BLaER1 (cell line): Measurements from ENCODE around the gene MTMR12.
"Not testable (repeated sequence)": the region's sequence is repeated elsewhere in the genome, so short reads cannot be mapped to it uniquely, and the experiment has no call there.

Source experiments
- H3K27ac ChIP-seq: shearing (Covaris generic); formaldehyde crosslinking; 2 replicates; pipeline ENCODE4 v1.8.1; 2022
- H3K27me3 ChIP-seq: shearing (Covaris generic); formaldehyde crosslinking; 2 replicates; pipeline ENCODE4 v1.8.1; 2022
- H3K36me3 ChIP-seq: shearing (Covaris generic); formaldehyde crosslinking; 2 replicates; pipeline ENCODE4 v1.8.1; 2022
- H3K4me1 ChIP-seq: shearing (Covaris generic); formaldehyde crosslinking; 2 replicates; pipeline ENCODE4 v1.8.1; 2022
- H3K4me2 ChIP-seq: shearing (Covaris generic); formaldehyde crosslinking; 2 replicates; pipeline ENCODE4 v1.8.1; 2022
- H3K4me3 ChIP-seq: shearing (Covaris generic); formaldehyde crosslinking; 2 replicates; pipeline ENCODE4 v1.8.1; 2022
- H3K9ac ChIP-seq: shearing (Covaris generic); formaldehyde crosslinking; 2 replicates; pipeline ENCODE4 v1.8.1; 2022
- H3K9me3 ChIP-seq: shearing (Covaris generic); formaldehyde crosslinking; 2 replicates; pipeline ENCODE4 v1.8.1; 2022
- H4K20me1 ChIP-seq: shearing (Covaris generic); formaldehyde crosslinking; 2 replicates; pipeline ENCODE4 v1.8.1; 2022
- Cebpa-rat ChIP-seq: shearing (Covaris generic); IDR thresholded peaks from 2 replicates; pipeline ENCODE4 v1.8.1; 2022

Gene MTMR12

GRCh38 chr5:32285510-32286138, 27.1 kb downstream of the MTMR12 start:
- Histone ChIP-seq H3K4me3 (no peak overlapping the region), H3K27me3 (no peaks in the 10 kb centered on the region), H4K20me1 (peaks cover 78% of the 10 kb centered on the region), H3K4me1 (peaks cover 11% of the 10 kb centered on the region), H3K4me2 (no peak overlapping the region), H3K27ac (no peak overlapping the region), H3K36me3 (peaks cover 58% of the 10 kb centered on the region), H3K9ac (no peak overlapping the region), H3K9me3 (peaks cover 5% of the 10 kb centered on the region; the same call in 1 of the 2 replicates)
- no peak for TF ChIP-seq Cebpa-rat

GRCh38 chr5:32283539-32284377, 29.0 kb downstream of the MTMR12 start:
- H4K20me1 ChIP-seq, result peaks cover 60% of the 10 kb centered on the region
- no peak overlapping the region for H3K9ac ChIP-seq
- peaks cover 49% of the 10 kb centered on the region for H3K36me3 ChIP-seq
- no peak for TF ChIP-seq Cebpa-rat
- peaks cover 30% of the 10 kb centered on the region for H3K4me1 ChIP-seq
- H3K4me3 ChIP-seq, result no peak overlapping the region
- no peak overlapping the region for H3K4me2 ChIP-seq
- H3K27me3 ChIP-seq, result no peaks in the 10 kb centered on the region
- no peaks in the 10 kb centered on the region for H3K9me3 ChIP-seq
- H3K27ac ChIP-seq, result no peak overlapping the region

- H3K4me1 ChIP-seq, result peaks cover 37% of the 10 kb centered on the region
- no peak overlapping the region for H3K27ac ChIP-seq
- H3K27me3 ChIP-seq, result no peaks in the 10 kb centered on the region
- no peak overlapping the region for H3K4me3 ChIP-seq
- H3K4me2 ChIP-seq, result no peak overlapping the region
- H3K36me3 ChIP-seq, result peaks cover 42% of the 10 kb centered on the region
- H3K9ac ChIP-seq, result no peak overlapping the region
- peaks cover 53% of the 10 kb centered on the region for H4K20me1 ChIP-seq
- no peak for TF ChIP-seq Cebpa-rat
- H3K9me3 ChIP-seq, result no peaks in the 10 kb centered on the region
These were observed 29.7 kb downstream of the MTMR12 start for GRCh38 chr5:32283061-32283460.

GRCh38 chr5:32282633-32283032, 30.1 kb downstream of the MTMR12 start:
- Histone ChIP-seq H3K4me3 (no peak overlapping the region), H3K9me3 (no peaks in the 10 kb centered on the region), H3K4me2 (no peak overlapping the region), H3K4me1 (peaks cover 41% of the 10 kb centered on the region), H3K27me3 (no peaks in the 10 kb centered on the region), H3K9ac (no peak overlapping the region), H3K27ac (no peak overlapping the region), H4K20me1 (peaks cover 49% of the 10 kb centered on the region), H3K36me3 (peaks cover 39% of the 10 kb centered on the region)
- no peak for TF ChIP-seq Cebpa-rat

- H3K4me2 ChIP-seq, H3K9me3 ChIP-seq, H3K4me3 ChIP-seq, H3K27ac ChIP-seq, H3K27me3 ChIP-seq, H3K9ac ChIP-seq: not testable (repeated sequence)
- Histone ChIP-seq H3K4me1 (peaks cover 52% of the 10 kb centered on the region), H3K36me3 (peaks cover 31% of the 10 kb centered on the region), H4K20me1 (peaks cover 38% of the 10 kb centered on the region)
These were observed 31.2 kb downstream of the MTMR12 start for GRCh38 chr5:32281378-32282133.

- H3K9ac ChIP-seq, result no peak overlapping the region
- peak overlapping the region; percentile 39; the same call in 1 of the 2 replicates for H3K4me2 ChIP-seq
- no peaks in the 10 kb centered on the region for H3K9me3 ChIP-seq
- H3K27ac ChIP-seq, result 0 out of 2 replicates have a peak overlapping the region, but pooled peaks have one; percentile 5
- H3K4me1 ChIP-seq, result peaks cover 61% of the 10 kb centered on the region
- TF ChIP-seq Cebpa-rat, result no peak
- H3K4me3 ChIP-seq, result no peak overlapping the region
- H3K36me3 ChIP-seq, result peaks cover 23% of the 10 kb centered on the region
- H3K27me3 ChIP-seq, result no peaks in the 10 kb centered on the region
- H4K20me1 ChIP-seq, result peaks cover 29% of the 10 kb centered on the region
These were observed 32.1 kb downstream of the MTMR12 start for GRCh38 chr5:32280656-32281081.

- Histone ChIP-seq H3K9me3 (no peaks in the 10 kb centered on the region), H3K4me2 (no peak overlapping the region), H3K9ac (no peak overlapping the region), H3K36me3 (peaks cover 23% of the 10 kb centered on the region), H3K4me3 (no peak overlapping the region), H3K4me1 (peaks cover 70% of the 10 kb centered on the region), H3K27me3 (no peaks in the 10 kb centered on the region), H3K27ac (no peak overlapping the region), H4K20me1 (peaks cover 20% of the 10 kb centered on the region)
- no peak for TF ChIP-seq Cebpa-rat
These were observed 33.0 kb downstream of the MTMR12 start for GRCh38 chr5:32279786-32280185.

GRCh38 chr5:32279223-32279622, 33.5 kb downstream of the MTMR12 start:
- Histone ChIP-seq H3K4me2 (peak overlapping the region; percentile 53; the same call in 1 of the 2 replicates), H3K9me3 (no peaks in the 10 kb centered on the region), H4K20me1 (peaks cover 14% of the 10 kb centered on the region), H3K27ac (no peak overlapping the region), H3K9ac (no peak overlapping the region), H3K27me3 (no peaks in the 10 kb centered on the region), H3K4me1 (peaks cover 75% of the 10 kb centered on the region), H3K4me3 (no peak overlapping the region), H3K36me3 (peaks cover 25% of the 10 kb centered on the region)
- no peak for TF ChIP-seq Cebpa-rat

- H4K20me1 ChIP-seq, result peaks cover 6% of the 10 kb centered on the region; the same call in 1 of the 2 replicates
- H3K36me3 ChIP-seq, result peaks cover 33% of the 10 kb centered on the region
- H3K27ac ChIP-seq, result 0 out of 2 replicates have a peak overlapping the region, but pooled peaks have one; percentile 16
- H3K27me3 ChIP-seq, result no peaks in the 10 kb centered on the region
- H3K4me3 ChIP-seq, result no peak overlapping the region
- no peak overlapping the region; the same call in 1 of the 2 replicates for H3K9ac ChIP-seq
- no peak for TF ChIP-seq Cebpa-rat
- H3K9me3 ChIP-seq, result no peaks in the 10 kb centered on the region
- peak overlapping the region; percentile 53 for H3K4me2 ChIP-seq
- peaks cover 83% of the 10 kb centered on the region for H3K4me1 ChIP-seq
These were observed 34.3 kb downstream of the MTMR12 start for GRCh38 chr5:32278406-32278805.
